H1 (cell line): ENCODE measurements around the gene PI4KA.

ENCODE experiments used
- CHD2 ChIP-seq: IDR thresholded peaks from 2 replicates; pipeline ENCODE4 v1.6.1; 2012; ENCODE audit warnings: low read length, improper control_type of control experiment
- EGR1 ChIP-seq: IDR thresholded peaks from 2 replicates; pipeline ENCODE4 v1.6.1; 2011; ENCODE audit warnings: low read depth, low read length, borderline replicate concordance
- KDM1A ChIP-seq: fragments of 200-600, 300-600 bp; sonication (generic); IDR thresholded peaks from 2 replicates; pipeline ENCODE4 v1.7.1; 2016; ENCODE audit warnings: mild to moderate bottlenecking, low read length, borderline replicate concordance
- POLR2A ChIP-seq, 2 experiments: IDR thresholded peaks; 1 replicate in 1 of 2; 2 replicates in 1 of 2; pipeline ENCODE4 v1.6.1; 2011; ENCODE audit warnings: low read depth in 2 of 2, low read length in 2 of 2, mild to moderate bottlenecking in 2 of 2; ENCODE audit errors: control extremely low read depth in 1 of 2
- POLR2AphosphoS5 ChIP-seq: IDR thresholded peaks from 2 replicates; pipeline ENCODE4 v1.6.1; 2011; ENCODE audit warnings: low read depth, low read length
- SP2 ChIP-seq: IDR thresholded peaks from 2 replicates; pipeline ENCODE4 v1.6.1; 2012; ENCODE audit warnings: mild to moderate bottlenecking, low read length, inconsistent platforms
- TF ChIP-seq, protein P1 (sequence below): IDR thresholded peaks from 2 replicates; pipeline ENCODE4 v1.6.1; 2012; ENCODE audit warnings: inconsistent platforms
- TF ChIP-seq, protein P2 (sequence below), 3 experiments: IDR thresholded peaks; 1 replicate in 2 of 3; 2 replicates in 1 of 3; pipeline versions ENCODE4 v1.5.1 to v1.6.1; 2011; ENCODE audit warnings: low read length in 3 of 3, mild to moderate bottlenecking in 3 of 3, inconsistent platforms in 2 of 3, low read depth in 1 of 3, moderate library complexity in 1 of 3; ENCODE audit not compliant: insufficient read depth in 1 of 3; ENCODE audit errors: control extremely low read depth in 1 of 3
- TF ChIP-seq, protein P3 (sequence below): IDR thresholded peaks from 2 replicates; pipeline ENCODE4 v1.6.1; 2011; ENCODE audit warnings: low read length, improper control_type of control experiment

DNA sequence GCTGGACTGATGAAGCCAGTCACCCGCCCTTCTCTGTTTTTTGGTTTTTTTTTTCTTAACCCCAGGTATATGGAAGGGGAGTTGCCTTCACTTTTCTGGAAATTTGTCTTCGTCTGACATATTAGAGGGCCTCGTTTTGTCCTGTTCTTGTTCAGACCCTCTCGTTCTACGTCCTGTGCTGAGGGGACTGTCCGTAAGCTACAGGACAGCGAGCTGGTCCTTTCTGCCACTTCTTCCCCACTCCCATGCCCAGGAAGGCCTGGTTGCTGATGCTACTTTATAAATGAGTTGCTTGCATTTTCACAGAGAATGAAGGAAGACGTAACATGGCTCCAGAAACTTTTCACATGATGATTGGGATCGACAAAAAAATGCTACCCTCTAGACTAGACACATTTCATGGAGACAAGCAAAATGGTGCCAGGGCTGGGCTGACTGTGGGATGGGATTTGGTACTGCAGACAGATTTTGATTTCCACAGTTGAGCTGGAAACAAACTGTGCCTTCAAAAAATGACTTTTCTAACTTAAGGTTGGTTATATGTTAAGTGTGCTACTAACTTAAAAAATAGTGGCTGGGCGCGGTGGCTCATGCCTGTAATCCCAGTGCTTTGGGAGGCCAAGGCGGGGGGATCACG is 31.4 kb upstream of the PI4KA start:
- TF ChIP-seq, protein P1, sequence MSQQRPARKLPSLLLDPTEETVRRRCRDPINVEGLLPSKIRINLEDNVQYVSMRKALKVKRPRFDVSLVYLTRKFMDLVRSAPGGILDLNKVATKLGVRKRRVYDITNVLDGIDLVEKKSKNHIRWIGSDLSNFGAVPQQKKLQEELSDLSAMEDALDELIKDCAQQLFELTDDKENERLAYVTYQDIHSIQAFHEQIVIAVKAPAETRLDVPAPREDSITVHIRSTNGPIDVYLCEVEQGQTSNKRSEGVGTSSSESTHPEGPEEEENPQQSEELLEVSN: no peak
- TF ChIP-seq EGR1 (no peak), SP2 (no peak), POLR2A (IDR thresholded peaks at IDR 0.05; ENCODE audit: control extremely low read depth in 1 of 2, low read depth in 2 of 2, low read length in 2 of 2) (no peak), CHD2 (no peak), KDM1A (no peak), POLR2AphosphoS5 (no peak)
- TF ChIP-seq, protein P2, sequence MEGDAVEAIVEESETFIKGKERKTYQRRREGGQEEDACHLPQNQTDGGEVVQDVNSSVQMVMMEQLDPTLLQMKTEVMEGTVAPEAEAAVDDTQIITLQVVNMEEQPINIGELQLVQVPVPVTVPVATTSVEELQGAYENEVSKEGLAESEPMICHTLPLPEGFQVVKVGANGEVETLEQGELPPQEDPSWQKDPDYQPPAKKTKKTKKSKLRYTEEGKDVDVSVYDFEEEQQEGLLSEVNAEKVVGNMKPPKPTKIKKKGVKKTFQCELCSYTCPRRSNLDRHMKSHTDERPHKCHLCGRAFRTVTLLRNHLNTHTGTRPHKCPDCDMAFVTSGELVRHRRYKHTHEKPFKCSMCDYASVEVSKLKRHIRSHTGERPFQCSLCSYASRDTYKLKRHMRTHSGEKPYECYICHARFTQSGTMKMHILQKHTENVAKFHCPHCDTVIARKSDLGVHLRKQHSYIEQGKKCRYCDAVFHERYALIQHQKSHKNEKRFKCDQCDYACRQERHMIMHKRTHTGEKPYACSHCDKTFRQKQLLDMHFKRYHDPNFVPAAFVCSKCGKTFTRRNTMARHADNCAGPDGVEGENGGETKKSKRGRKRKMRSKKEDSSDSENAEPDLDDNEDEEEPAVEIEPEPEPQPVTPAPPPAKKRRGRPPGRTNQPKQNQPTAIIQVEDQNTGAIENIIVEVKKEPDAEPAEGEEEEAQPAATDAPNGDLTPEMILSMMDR (IDR thresholded peaks at IDR 0.05; ENCODE audit: control extremely low read depth in 1 of 3, insufficient read depth in 1 of 3, low read depth in 1 of 3, low read length in 3 of 3): no peak
- TF ChIP-seq, protein P3, sequence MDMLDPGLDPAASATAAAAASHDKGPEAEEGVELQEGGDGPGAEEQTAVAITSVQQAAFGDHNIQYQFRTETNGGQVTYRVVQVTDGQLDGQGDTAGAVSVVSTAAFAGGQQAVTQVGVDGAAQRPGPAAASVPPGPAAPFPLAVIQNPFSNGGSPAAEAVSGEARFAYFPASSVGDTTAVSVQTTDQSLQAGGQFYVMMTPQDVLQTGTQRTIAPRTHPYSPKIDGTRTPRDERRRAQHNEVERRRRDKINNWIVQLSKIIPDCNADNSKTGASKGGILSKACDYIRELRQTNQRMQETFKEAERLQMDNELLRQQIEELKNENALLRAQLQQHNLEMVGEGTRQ: no peak
